Panc1 (cell line): ENCODE data around the gene CFH. TPM values are rescaled to one million over a fixed set of nuclear protein-coding genes. Genes with fewer than 3 reads are reported as not detected.

Experiments used
- ATAC-seq: fragments of 200-7000 bp; cut with Tn5 transposase; 2 replicates; pipeline ENCODE4 v1.9.1; 2020; ENCODE audit warnings: mild to moderate bottlenecking, moderate library complexity
- BruUV-seq: library from RNA; stranded (reverse); fragments of 400-500 nt; replicated peaks from 2 replicates; lab custom pipeline; 2021; lab: Mats Ljungman, UMichigan
- CTCF ChIA-PET: fragments of 300-600 bp; sonication (Branson Sonifier 250); formaldehyde crosslinking; loops from one replicate; lab custom pipeline; 2022; ENCODE audit warnings: antibody characterized with exemption; lab: Charles Lee
- POLR2A ChIA-PET: fragments of 300-600 bp; sonication (Branson Sonifier 250); formaldehyde crosslinking; loops from one replicate; lab custom pipeline; 2022; ENCODE audit warnings: antibody characterized with exemption; lab: Charles Lee
- DNase-seq: peaks from one replicate; pipeline ENCODE4 v3.0.0-alpha.2; 2010; ENCODE audit warnings: low read depth, low spot score
- H3K27ac ChIP-seq: 2 replicates; pipeline ENCODE4 v1.5.1; 2011; ENCODE audit warnings: mild to moderate bottlenecking, low read length, inconsistent platforms
- H3K27me3 ChIP-seq: fragments of 200-500 bp; sonication (Bioruptor generic); 2 replicates; pipeline ENCODE4 v1.6.0; 2014; ENCODE audit warnings: low read length, inconsistent platforms; ENCODE audit not compliant: control insufficient read depth, insufficient read depth
- H3K36me3 ChIP-seq: fragments of 200-500 bp; sonication (Bioruptor generic); 2 replicates; pipeline ENCODE4 v1.5.1; 2014; ENCODE audit warnings: inconsistent platforms, mild to moderate bottlenecking, low read length, moderate library complexity; ENCODE audit not compliant: control insufficient read depth, insufficient read depth
- H3K4me1 ChIP-seq: 2 replicates; pipeline ENCODE4 v1.5.1; 2011; ENCODE audit warnings: inconsistent platforms, mild to moderate bottlenecking, low read length, moderate library complexity; ENCODE audit not compliant: control insufficient read depth, insufficient read depth
- H3K4me3 ChIP-seq, 2 experiments: 2 replicates each; pipeline ENCODE4 v1.5.1; 2011 to 2012; ENCODE audit warnings: low read depth in 2 of 2, low read length in 2 of 2, mild to moderate bottlenecking in 2 of 2, inconsistent platforms in 1 of 2, moderate library complexity in 1 of 2
- H3K9me3 ChIP-seq: fragments of 200-500 bp; sonication (Bioruptor generic); 2 replicates; pipeline ENCODE4 v1.5.1; 2014; ENCODE audit warnings: low read depth, mild to moderate bottlenecking, inconsistent platforms, low read length, moderate library complexity; ENCODE audit not compliant: control insufficient read depth, insufficient read depth
- POLR2AphosphoS5 ChIP-seq: IDR thresholded peaks from 2 replicates; pipeline ENCODE4 v1.6.1; 2012; ENCODE audit warnings: mild to moderate bottlenecking, low read depth, low read length, moderate library complexity
- SIN3A ChIP-seq: IDR thresholded peaks from 2 replicates; pipeline ENCODE4 v1.6.1; 2012; ENCODE audit warnings: low read depth, mild to moderate bottlenecking, low read length, moderate library complexity, borderline replicate concordance; ENCODE audit not compliant: insufficient read depth
- TCF7L2 ChIP-seq: IDR thresholded peaks from 2 replicates; pipeline ENCODE4 v1.6.1; 2011; ENCODE audit warnings: mild to moderate bottlenecking, low read depth, low read length, inconsistent platforms
- in situ Hi-C: cut with HindIII; loops from 2 replicates; pipeline ENCODE4 v1.10.0; 2016; ENCODE audit warnings: low sequenced_read_pairs, low pct_unique_long_range_greater_than_20kb
- intact Hi-C: fragments of 100-400 bp; cut with micrococcal nuclease; formaldehyde crosslinking; loops from one replicate; pipeline ENCODE4 v1.10.0; 2022; ENCODE audit not compliant: unreplicated experiment
- total RNA-seq: library from RNA; stranded (reverse); gene quantifications from one replicate; pipeline ENCODE4 v1.2.1, GENCODE V29; 2021; ENCODE audit not compliant: unreplicated experiment
- TF ChIP-seq, protein P1 (sequence below), 2 experiments: IDR thresholded peaks; 2 replicates each; pipeline ENCODE4 v1.6.1; 2011 to 2012; ENCODE audit warnings: low read depth in 2 of 2, control low read depth in 1 of 2, low read length in 1 of 2, mild to moderate bottlenecking in 1 of 2, moderate library complexity in 1 of 2; ENCODE audit not compliant: insufficient read depth in 1 of 2
- TF ChIP-seq, protein P2 (sequence below): fragments of 450-650 bp; IDR thresholded peaks from 2 replicates; pipeline ENCODE4 v1.5.1; 2017; ENCODE audit warnings: mild to moderate bottlenecking

CFH gene
- total RNA-seq, 1 experiment from 2014 or later = 0.36 TPM

DNA sequence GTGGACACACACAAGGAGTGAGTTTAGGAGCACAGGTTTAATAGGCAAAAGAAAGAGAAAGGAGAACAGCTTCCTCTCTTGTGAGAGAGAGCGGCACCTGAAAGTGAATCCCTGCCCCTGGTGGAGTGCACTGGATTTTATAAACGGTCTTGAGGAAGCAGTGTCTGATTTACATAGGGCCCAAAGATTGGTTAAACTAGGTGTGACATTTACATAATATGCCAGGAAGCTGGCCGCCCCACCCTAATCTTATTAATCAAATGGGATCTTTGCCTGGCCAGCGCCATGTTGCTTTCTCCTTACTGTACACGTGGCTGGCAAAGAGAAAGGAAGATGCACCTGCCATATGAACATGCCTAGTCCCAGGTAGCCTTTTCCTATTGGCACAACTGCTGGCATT, 38.7 kb downstream of the CFH start:
- H3K4me3 ChIP-seq = no peak overlapping the region
- CTCF ChIA-PET = no interaction called here
- in situ Hi-C loops (no loop called here), intact Hi-C loops (no loop called here)
- H3K27me3 ChIP-seq = no peaks in the 10 kb centered on the region
- H3K27ac ChIP-seq = no peak overlapping the region
- TF ChIP-seq TCF7L2 (no peak), SIN3A (no peak), POLR2AphosphoS5 (no peak)
- TF ChIP-seq, protein P1, sequence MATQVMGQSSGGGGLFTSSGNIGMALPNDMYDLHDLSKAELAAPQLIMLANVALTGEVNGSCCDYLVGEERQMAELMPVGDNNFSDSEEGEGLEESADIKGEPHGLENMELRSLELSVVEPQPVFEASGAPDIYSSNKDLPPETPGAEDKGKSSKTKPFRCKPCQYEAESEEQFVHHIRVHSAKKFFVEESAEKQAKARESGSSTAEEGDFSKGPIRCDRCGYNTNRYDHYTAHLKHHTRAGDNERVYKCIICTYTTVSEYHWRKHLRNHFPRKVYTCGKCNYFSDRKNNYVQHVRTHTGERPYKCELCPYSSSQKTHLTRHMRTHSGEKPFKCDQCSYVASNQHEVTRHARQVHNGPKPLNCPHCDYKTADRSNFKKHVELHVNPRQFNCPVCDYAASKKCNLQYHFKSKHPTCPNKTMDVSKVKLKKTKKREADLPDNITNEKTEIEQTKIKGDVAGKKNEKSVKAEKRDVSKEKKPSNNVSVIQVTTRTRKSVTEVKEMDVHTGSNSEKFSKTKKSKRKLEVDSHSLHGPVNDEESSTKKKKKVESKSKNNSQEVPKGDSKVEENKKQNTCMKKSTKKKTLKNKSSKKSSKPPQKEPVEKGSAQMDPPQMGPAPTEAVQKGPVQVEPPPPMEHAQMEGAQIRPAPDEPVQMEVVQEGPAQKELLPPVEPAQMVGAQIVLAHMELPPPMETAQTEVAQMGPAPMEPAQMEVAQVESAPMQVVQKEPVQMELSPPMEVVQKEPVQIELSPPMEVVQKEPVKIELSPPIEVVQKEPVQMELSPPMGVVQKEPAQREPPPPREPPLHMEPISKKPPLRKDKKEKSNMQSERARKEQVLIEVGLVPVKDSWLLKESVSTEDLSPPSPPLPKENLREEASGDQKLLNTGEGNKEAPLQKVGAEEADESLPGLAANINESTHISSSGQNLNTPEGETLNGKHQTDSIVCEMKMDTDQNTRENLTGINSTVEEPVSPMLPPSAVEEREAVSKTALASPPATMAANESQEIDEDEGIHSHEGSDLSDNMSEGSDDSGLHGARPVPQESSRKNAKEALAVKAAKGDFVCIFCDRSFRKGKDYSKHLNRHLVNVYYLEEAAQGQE (IDR thresholded peaks at IDR 0.05; ENCODE audit: insufficient read depth in 1 of 2, low read depth in 2 of 2, low read length in 1 of 2) = no peak
- TF ChIP-seq, protein P2, sequence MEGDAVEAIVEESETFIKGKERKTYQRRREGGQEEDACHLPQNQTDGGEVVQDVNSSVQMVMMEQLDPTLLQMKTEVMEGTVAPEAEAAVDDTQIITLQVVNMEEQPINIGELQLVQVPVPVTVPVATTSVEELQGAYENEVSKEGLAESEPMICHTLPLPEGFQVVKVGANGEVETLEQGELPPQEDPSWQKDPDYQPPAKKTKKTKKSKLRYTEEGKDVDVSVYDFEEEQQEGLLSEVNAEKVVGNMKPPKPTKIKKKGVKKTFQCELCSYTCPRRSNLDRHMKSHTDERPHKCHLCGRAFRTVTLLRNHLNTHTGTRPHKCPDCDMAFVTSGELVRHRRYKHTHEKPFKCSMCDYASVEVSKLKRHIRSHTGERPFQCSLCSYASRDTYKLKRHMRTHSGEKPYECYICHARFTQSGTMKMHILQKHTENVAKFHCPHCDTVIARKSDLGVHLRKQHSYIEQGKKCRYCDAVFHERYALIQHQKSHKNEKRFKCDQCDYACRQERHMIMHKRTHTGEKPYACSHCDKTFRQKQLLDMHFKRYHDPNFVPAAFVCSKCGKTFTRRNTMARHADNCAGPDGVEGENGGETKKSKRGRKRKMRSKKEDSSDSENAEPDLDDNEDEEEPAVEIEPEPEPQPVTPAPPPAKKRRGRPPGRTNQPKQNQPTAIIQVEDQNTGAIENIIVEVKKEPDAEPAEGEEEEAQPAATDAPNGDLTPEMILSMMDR = no peak
- no peak for DNase-seq
- BruUV-seq = no TSS peak
- POLR2A ChIA-PET = no interaction called here
- no peaks in the 10 kb centered on the region for H3K36me3 ChIP-seq
- no peaks in the 10 kb centered on the region for H3K4me1 ChIP-seq
- no peak for ATAC-seq
- no peaks in the 10 kb centered on the region for H3K9me3 ChIP-seq

DNA sequence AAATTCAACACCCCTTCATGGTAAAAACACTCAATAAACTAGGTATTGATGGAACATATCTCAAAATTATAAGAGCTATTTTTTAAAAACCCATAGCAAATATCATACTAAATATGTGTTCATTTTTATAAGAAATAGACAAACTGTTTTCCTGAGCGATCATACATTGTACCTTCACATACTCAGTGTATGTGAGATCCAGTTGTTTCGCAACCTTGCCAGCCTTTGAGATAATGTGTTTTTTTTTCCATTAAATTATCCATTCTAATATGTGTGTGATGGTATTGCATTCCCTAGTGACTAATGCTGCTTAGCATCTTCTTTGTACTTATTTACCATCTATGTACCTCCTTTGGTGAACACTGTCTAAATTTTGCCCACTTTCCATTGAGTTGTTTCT, 47.1 kb downstream of the CFH start:
- in situ Hi-C loops (no loop called here), intact Hi-C loops (no loop called here)
- POLR2A ChIA-PET = no interaction called here
- Histone ChIP-seq H3K9me3 (no peaks in the 10 kb centered on the region), H3K36me3 (no peaks in the 10 kb centered on the region), H3K4me1 (no peaks in the 10 kb centered on the region), H3K27ac (no peak overlapping the region), H3K4me3 (no peak overlapping the region), H3K27me3 (no peaks in the 10 kb centered on the region)
- DNase-seq (no peak), ATAC-seq (no peak)
- TF ChIP-seq SIN3A (no peak), TCF7L2 (no peak), POLR2AphosphoS5 (no peak)
- TF ChIP-seq, protein P2 = no peak
- TF ChIP-seq, protein P1 (IDR thresholded peaks at IDR 0.05; ENCODE audit: insufficient read depth in 1 of 2, low read depth in 2 of 2, low read length in 1 of 2) = no peak
- CTCF ChIA-PET = no interaction called here
- BruUV-seq = no TSS peak
